Keratinocyte (primary cell): Measurements from ENCODE around the gene CPSF3. TPM values are rescaled to one million over a fixed set of nuclear protein-coding genes. Genes with fewer than 3 reads are reported as not detected.

Experiments used
- DNase-seq: peaks from one replicate; pipeline ENCODE4 v3.0.0-alpha.2; 2011; ENCODE audit warnings: low read depth, missing footprints, low spot score
- FAIRE-seq: peaks from 2 replicates; lab custom pipeline; 2011; peaks lifted over from hg19 to GRCh38; lab: Jason Lieb, UNC
- H2AFZ ChIP-seq: 2 replicates; pipeline ENCODE4 v1.6.0; 2012; ENCODE audit warnings: low read length, control low read depth, inconsistent platforms; ENCODE audit not compliant: control insufficient read depth
- H3K27ac ChIP-seq: 2 replicates; pipeline ENCODE4 v1.5.1; 2011; ENCODE audit warnings: low read length; ENCODE audit not compliant: control insufficient read depth, insufficient read depth
- H3K27me3 ChIP-seq: 3 replicates; pipeline ENCODE4 v1.6.0; 2011; ENCODE audit warnings: low read length; ENCODE audit not compliant: control insufficient read depth, insufficient read depth; ENCODE audit errors: extremely low read depth
- H3K36me3 ChIP-seq, 2 experiments: 2 replicates in 1 of 2; 3 replicates in 1 of 2; pipeline ENCODE4 v1.5.1; 2011; ENCODE audit warnings: low read length in 2 of 2, mild to moderate bottlenecking in 1 of 2; ENCODE audit not compliant: control insufficient read depth in 2 of 2, insufficient read depth in 2 of 2; ENCODE audit errors: extremely low read depth in 1 of 2
- H3K4me1 ChIP-seq: 3 replicates; pipeline ENCODE4 v1.5.1; 2011; ENCODE audit warnings: low read length; ENCODE audit not compliant: control insufficient read depth, insufficient read depth; ENCODE audit errors: extremely low read depth
- H3K4me2 ChIP-seq: 3 replicates; pipeline ENCODE4 v1.6.0; 2011; ENCODE audit warnings: low read depth, low read length; ENCODE audit not compliant: control insufficient read depth, insufficient read depth; ENCODE audit errors: extremely low read depth
- H3K4me3 ChIP-seq, 3 experiments: fragments of 200-600 bp in 1 of 3; sonication (generic) in 1 of 3; 2 replicates in 2 of 3; 3 replicates in 1 of 3; pipeline ENCODE4 v1.5.1; 2011 to 2016; ENCODE audit warnings: low read length in 3 of 3, mild to moderate bottlenecking in 3 of 3, control low read depth in 2 of 3, inconsistent platforms in 1 of 3, low read depth in 1 of 3, mixed read lengths in 1 of 3, mixed run types in 1 of 3, moderate library complexity in 1 of 3; ENCODE audit not compliant: control insufficient read depth in 2 of 3, insufficient read depth in 2 of 3; ENCODE audit errors: extremely low read depth in 1 of 3
- H3K79me2 ChIP-seq: 2 replicates; pipeline ENCODE4 v1.6.0; 2012; ENCODE audit warnings: low read length; ENCODE audit not compliant: control insufficient read depth, insufficient read depth
- H3K9ac ChIP-seq: 3 replicates; pipeline ENCODE4 v1.6.0; 2011; ENCODE audit warnings: low read length; ENCODE audit not compliant: control insufficient read depth, insufficient read depth; ENCODE audit errors: extremely low read depth
- H3K9me1 ChIP-seq: 3 replicates; pipeline ENCODE4 v1.6.0; 2011; ENCODE audit warnings: low read length; ENCODE audit not compliant: control insufficient read depth, insufficient read depth; ENCODE audit errors: extremely low read depth
- H3K9me3 ChIP-seq: 2 replicates; pipeline ENCODE4 v1.5.1; 2012; ENCODE audit warnings: low read depth, low read length; ENCODE audit not compliant: control insufficient read depth
- H4K20me1 ChIP-seq: 3 replicates; pipeline ENCODE4 v1.6.0; 2011; ENCODE audit warnings: low read length; ENCODE audit not compliant: control insufficient read depth, insufficient read depth; ENCODE audit errors: extremely low read depth
- CTCF ChIP-seq, 3 experiments: IDR thresholded peaks in 1 of 3; conservative IDR thresholded peaks in 1 of 3; optimal IDR thresholded peaks in 1 of 3; 2 replicates in 2 of 3; 3 replicates in 1 of 3; pipeline versions ENCODE3 to v1.5.1; 2011; ENCODE audit warnings: low read length in 3 of 3, mild to moderate bottlenecking in 3 of 3, moderate library complexity in 2 of 3, control low read depth in 1 of 3, inconsistent platforms in 1 of 3; ENCODE audit not compliant: insufficient read depth in 2 of 3; ENCODE audit errors: extremely low read depth in 1 of 3
- EZH2 ChIP-seq: IDR thresholded peaks from one replicate; pipeline ENCODE4 v1.6.1; 2012; ENCODE audit warnings: inconsistent platforms, mild to moderate bottlenecking, low read length, moderate library complexity
- dilution Hi-C: fragments of 300-500 bp; cut with MboI; formaldehyde crosslinking; loops from one replicate; pipeline ENCODE4 v1.7.0; 2020; ENCODE audit warnings: low sequenced_read_pairs; ENCODE audit not compliant: extremely low pct_ligation_motif_present
- polyA plus RNA-seq, 5 experiments: library from polyadenylated mRNA; depleted of rRNA in 3 of 5; stranded (reverse) in 3 of 5; stranded (forward) in 1 of 5; unstranded in 1 of 5; fragments of >200 nt; gene quantifications; 1 replicate in 1 of 5; 2 replicates in 3 of 5; 3 replicates in 1 of 5; pipeline versions ENCODE4 v1.2.1 to v1.2.3, GENCODE V29; 2011 to 2012; ENCODE audit warnings: missing spikeins in 2 of 5, low read depth in 1 of 5, low replicate concordance in 1 of 5

The CPSF3 gene
- polyA plus RNA-seq, 1 donor (not counting 4 experiments of a cell fraction or from before 2014, with no cell fraction given) = 31.1 TPM

GRCh38 chr2:9391961-9392720, 31.3 kb upstream of the CPSF3 start:
- Histone ChIP-seq H2AFZ (no peak overlapping the region), H3K27ac (no peak overlapping the region), H3K4me1 (peaks cover 1% of the 10 kb centered on the region), H3K36me3 (peaks cover 47 to 67% of the 10 kb centered on the region in 2 experiments), H3K9me3 (no peaks in the 10 kb centered on the region), H3K79me2 (no peaks in the 10 kb centered on the region), H3K9me1 (peaks cover 2% of the 10 kb centered on the region), H4K20me1 (peaks cover 3% of the 10 kb centered on the region), H3K9ac (no peak overlapping the region), H3K4me2 (no peak overlapping the region), H3K4me3 (no peak overlapping the region), H3K27me3 (no peaks in the 10 kb centered on the region)
- TF ChIP-seq CTCF (optimal IDR thresholded peaks at IDR 0.05 in 1 of 3, IDR thresholded peaks at IDR 0.05 in 1 of 3, conservative IDR thresholded peaks at IDR 0.05 in 1 of 3; ENCODE audit: extremely low read depth in 1 of 3, insufficient read depth in 2 of 3, low read length in 3 of 3) (no peak), EZH2 (no peak)
- no peak for DNase-seq
- no peak for FAIRE-seq
- dilution Hi-C loops = no loop called here

GRCh38 chr2:9392898-9393765, 30.3 kb upstream of the CPSF3 start:
- Histone ChIP-seq H4K20me1 (peaks cover 3% of the 10 kb centered on the region), H3K36me3 (peaks cover 45 to 58% of the 10 kb centered on the region in 2 experiments), H3K4me1 (no peaks in the 10 kb centered on the region), H3K27me3 (no peaks in the 10 kb centered on the region), H3K27ac (no peak overlapping the region), H3K9ac (no peak overlapping the region), H3K4me2 (no peak overlapping the region), H3K79me2 (no peaks in the 10 kb centered on the region), H2AFZ (no peak overlapping the region), H3K9me1 (peaks cover 2% of the 10 kb centered on the region), H3K9me3 (no peaks in the 10 kb centered on the region), H3K4me3 (no peak overlapping the region)
- dilution Hi-C loops = no loop called here
- TF ChIP-seq EZH2 (no peak), CTCF (optimal IDR thresholded peaks at IDR 0.05 in 1 of 3, IDR thresholded peaks at IDR 0.05 in 1 of 3, conservative IDR thresholded peaks at IDR 0.05 in 1 of 3; ENCODE audit: extremely low read depth in 1 of 3, insufficient read depth in 2 of 3, low read length in 3 of 3) (no peak)
- FAIRE-seq = no peak
- no peak for DNase-seq
